Right lobe of liver (tissue), 4 donors: Measurements from ENCODE around the gene PAN2.

Experiments
- CTCF ChIP-seq, 4 donors: fragments of 200-600 bp in 3 of 4; fragments of 450-650 bp in 1 of 4; IDR thresholded peaks; one replicate each; pipeline versions ENCODE4 v1.5.1 to v1.8.0; 2016 to 2022; ENCODE audit warnings: antibody characterized with exemption in 4 of 4, mild to moderate bottlenecking in 2 of 4
- POLR2A ChIP-seq: fragments of 450-650 bp; IDR thresholded peaks from one replicate; pipeline ENCODE4 v1.6.1; 2017; ENCODE audit warnings: antibody characterized with exemption, mild to moderate bottlenecking
- donor health status: DM: no; HTN: no; CAD: no.
- donor health status: DM: no; HTN: no; CAD: no.
- donor health status: DM: no; HTN: yes; CAD: no.

GRCh38 chr12:56337753-56338251 is 4.0 kb upstream of the PAN2 start:
- no peak for TF ChIP-seq CTCF (IDR thresholded peaks at IDR 0.05)
- TF ChIP-seq POLR2A = no peak
